ENCODE data around the gene GAPDHS.

GAPDHS gene

GRCh38 chr19:35539850-35540249 is 6.6 kb downstream of the GAPDHS start:
- no peak for DNase-seq (ENCODE audit: low read depth, low spot score)

- no peak for DNase-seq (ENCODE audit: low read depth, low spot score)
Measured at GRCh38 chr19:35540356-35540927, 7.2 kb downstream of the GAPDHS start.

GRCh38 chr19:35542209-35542608 is 9.0 kb downstream of the GAPDHS start:
- DNase-seq (ENCODE audit: low read depth, low spot score), result no peak

- no peak for DNase-seq (ENCODE audit: low read depth, low spot score)
Measured at GRCh38 chr19:35543280-35544109, 10.2 kb downstream of the GAPDHS start.

GRCh38 chr19:35544110-35544802 is 11.0 kb downstream of the GAPDHS start:
- DNase-seq (ENCODE audit: low read depth, low spot score), result no peak

- no peak for DNase-seq (ENCODE audit: low read depth, low spot score)
Measured at GRCh38 chr19:35545001-35545854, 12.0 kb downstream of the GAPDHS start, which contains the start of gene TMEM147. TSS of gene TMEM147 (plus strand) at chr19:35545626. CDS start at chr19:35545740, 114 bp downstream.

- DNase-seq (ENCODE audit: low read depth, low spot score), result no peak
Measured at GRCh38 chr19:35545855-35546381, 12.7 kb downstream of the GAPDHS start.

GRCh38 chr19:35546532-35546931 is 13.3 kb downstream of the GAPDHS start:
- no peak for DNase-seq (ENCODE audit: low read depth, low spot score)

GRCh38 chr19:35549174-35549788 is 16.0 kb downstream of the GAPDHS start:
- no peak for DNase-seq (ENCODE audit: low read depth, low spot score)

- no peak for DNase-seq (ENCODE audit: low read depth, low spot score)
Measured at GRCh38 chr19:35549879-35550523, 16.7 kb downstream of the GAPDHS start.

- DNase-seq (ENCODE audit: low read depth, low spot score), result no peak
Measured at GRCh38 chr19:35551091-35551810, 18.0 kb downstream of the GAPDHS start.

GRCh38 chr19:35552534-35553384 is 19.5 kb downstream of the GAPDHS start:
- DNase-seq (ENCODE audit: low read depth, low spot score), result no peak

- DNase-seq (ENCODE audit: low read depth, low spot score), result no peak
Measured at GRCh38 chr19:35553385-35554000, 20.2 kb downstream of the GAPDHS start.

GRCh38 chr19:35554076-35554475 is 20.8 kb downstream of the GAPDHS start:
- no peak for DNase-seq (ENCODE audit: low read depth, low spot score)

- DNase-seq (ENCODE audit: low read depth, low spot score), result peak; percentile 45
Measured at GRCh38 chr19:35555301-35556005, 22.2 kb downstream of the GAPDHS start.

- DNase-seq (ENCODE audit: low read depth, low spot score), result no peak
Measured at GRCh38 chr19:35556025-35556590, 22.9 kb downstream of the GAPDHS start.

GRCh38 chr19:35556846-35557538 is 23.7 kb downstream of the GAPDHS start:
- DNase-seq (ENCODE audit: low read depth, low spot score), result no peak

Data from iPS DF 19.7 (cell line).